ENCODE results near the gene RS1.

RS1 gene

DNA sequence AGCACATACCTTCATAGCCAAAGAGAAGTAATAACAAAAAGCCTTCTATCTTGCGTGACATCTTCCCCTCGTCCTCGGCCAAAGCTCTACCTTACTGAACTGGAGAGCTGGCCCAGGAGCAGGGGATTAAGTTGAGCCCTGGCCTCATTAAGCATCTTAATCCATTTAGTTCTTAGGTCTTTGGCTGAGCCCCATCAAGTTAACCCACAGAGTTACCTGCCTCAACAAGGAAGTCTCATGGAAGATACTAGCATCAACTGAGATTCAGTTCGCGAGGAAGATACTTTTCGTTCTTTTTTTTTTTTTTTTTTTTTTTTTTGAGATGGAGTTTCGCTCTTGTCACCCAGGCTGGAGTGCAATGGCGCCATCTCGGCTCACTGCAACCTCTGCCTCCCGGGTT, at the start of gene RS1:
RS1 (minus strand) TSS at position 101 of the 400 bp plus-strand sequence; CDS start at position 61, 40 bp downstream.
- TF ChIP-seq, protein P1, sequence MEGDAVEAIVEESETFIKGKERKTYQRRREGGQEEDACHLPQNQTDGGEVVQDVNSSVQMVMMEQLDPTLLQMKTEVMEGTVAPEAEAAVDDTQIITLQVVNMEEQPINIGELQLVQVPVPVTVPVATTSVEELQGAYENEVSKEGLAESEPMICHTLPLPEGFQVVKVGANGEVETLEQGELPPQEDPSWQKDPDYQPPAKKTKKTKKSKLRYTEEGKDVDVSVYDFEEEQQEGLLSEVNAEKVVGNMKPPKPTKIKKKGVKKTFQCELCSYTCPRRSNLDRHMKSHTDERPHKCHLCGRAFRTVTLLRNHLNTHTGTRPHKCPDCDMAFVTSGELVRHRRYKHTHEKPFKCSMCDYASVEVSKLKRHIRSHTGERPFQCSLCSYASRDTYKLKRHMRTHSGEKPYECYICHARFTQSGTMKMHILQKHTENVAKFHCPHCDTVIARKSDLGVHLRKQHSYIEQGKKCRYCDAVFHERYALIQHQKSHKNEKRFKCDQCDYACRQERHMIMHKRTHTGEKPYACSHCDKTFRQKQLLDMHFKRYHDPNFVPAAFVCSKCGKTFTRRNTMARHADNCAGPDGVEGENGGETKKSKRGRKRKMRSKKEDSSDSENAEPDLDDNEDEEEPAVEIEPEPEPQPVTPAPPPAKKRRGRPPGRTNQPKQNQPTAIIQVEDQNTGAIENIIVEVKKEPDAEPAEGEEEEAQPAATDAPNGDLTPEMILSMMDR (IDR thresholded peaks at IDR 0.05), result no peak
- Histone ChIP-seq H3K79me2 (no peaks in the 10 kb centered on the region), H3K27ac (no peak within 1 kb of the TSS), H3K27me3 (ENCODE audit: control insufficient read depth, insufficient read depth, low read length) (no peaks in the 10 kb centered on the region), H3K9ac (no peak within 1 kb of the TSS), H2AFZ (no peak within 1 kb of the TSS), H3K4me3 (ENCODE audit: low read depth, low read length) (no peak within 1 kb of the TSS), H3K36me3 (ENCODE audit: control insufficient read depth, insufficient read depth, low read length) (no peaks in the 10 kb centered on the region), H3K4me1 (no peaks in the 10 kb centered on the region), H3K4me2 (ENCODE audit: low read length) (no peak within 1 kb of the TSS), H3K9me3 (ENCODE audit: control insufficient read depth, low read length) (no peaks in the 10 kb centered on the region)

DNA sequence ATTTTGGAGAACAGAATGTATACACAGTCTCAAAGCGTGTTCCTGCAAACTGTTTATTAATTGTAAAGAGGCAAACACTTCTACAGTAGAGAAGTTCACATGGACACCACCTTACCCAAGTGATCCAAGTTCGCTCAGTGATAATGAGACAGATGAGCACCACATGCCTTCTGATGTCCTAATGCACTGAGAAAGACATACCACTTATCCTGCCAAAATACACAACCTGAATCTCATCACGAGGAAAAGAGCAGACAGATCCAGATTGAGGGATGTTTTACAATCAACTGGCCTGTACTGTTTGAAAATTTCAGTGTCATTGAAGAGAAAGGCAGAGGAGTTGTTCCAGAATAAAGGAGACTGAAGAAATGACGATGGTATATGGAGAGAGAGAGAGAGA, 47.9 kb upstream of the RS1 start:
- Histone ChIP-seq H3K27ac (no peak overlapping the region), H2AFZ (no peak overlapping the region), H3K27me3 (ENCODE audit: control insufficient read depth, insufficient read depth, low read length) (no peaks in the 10 kb centered on the region), H3K9me3 (ENCODE audit: control insufficient read depth, low read length) (no peaks in the 10 kb centered on the region), H3K9ac (no peak overlapping the region), H3K4me2 (ENCODE audit: low read length) (no peak overlapping the region), H3K4me3 (ENCODE audit: low read depth, low read length) (no peak overlapping the region), H3K4me1 (no peaks in the 10 kb centered on the region), H3K36me3 (ENCODE audit: control insufficient read depth, insufficient read depth, low read length) (no peaks in the 10 kb centered on the region), H3K79me2 (no peaks in the 10 kb centered on the region)
- TF ChIP-seq, protein P1 (IDR thresholded peaks at IDR 0.05), result no peak

DNA sequence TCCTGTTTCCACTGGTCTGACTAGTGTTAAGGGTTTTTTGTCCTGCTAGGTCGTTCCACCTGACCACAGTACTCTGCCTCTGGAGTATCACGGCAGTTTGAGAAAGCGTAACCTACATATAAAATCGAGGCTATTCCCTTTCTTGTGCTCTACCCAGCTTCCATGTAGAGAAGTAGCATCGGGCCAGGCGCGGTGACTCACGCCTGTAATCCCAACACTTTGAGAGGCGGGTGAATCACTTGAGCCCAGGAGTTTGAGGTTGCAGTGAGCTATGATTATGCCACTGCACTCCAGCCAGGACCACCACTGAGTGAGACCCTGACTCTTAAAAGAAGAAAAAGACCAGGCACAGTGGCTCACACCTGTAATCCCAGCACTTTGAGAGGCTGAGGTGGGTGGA, 43.0 kb upstream of the RS1 start:
- no peaks in the 10 kb centered on the region for H3K27me3 ChIP-seq (ENCODE audit: control insufficient read depth, insufficient read depth, low read length)
- no peaks in the 10 kb centered on the region for H3K36me3 ChIP-seq (ENCODE audit: control insufficient read depth, insufficient read depth, low read length)
- H3K4me1 ChIP-seq, result no peaks in the 10 kb centered on the region
- no peak overlapping the region for H3K27ac ChIP-seq
- no peak overlapping the region for H3K4me3 ChIP-seq (ENCODE audit: low read depth, low read length)
- no peak overlapping the region for H3K4me2 ChIP-seq (ENCODE audit: low read length)
- TF ChIP-seq, protein P1 (IDR thresholded peaks at IDR 0.05), result no peak
- H3K9ac ChIP-seq, result no peak overlapping the region
- no peak overlapping the region for H2AFZ ChIP-seq
- no peaks in the 10 kb centered on the region for H3K79me2 ChIP-seq
- H3K9me3 ChIP-seq (ENCODE audit: control insufficient read depth, low read length), result no peaks in the 10 kb centered on the region

DNA sequence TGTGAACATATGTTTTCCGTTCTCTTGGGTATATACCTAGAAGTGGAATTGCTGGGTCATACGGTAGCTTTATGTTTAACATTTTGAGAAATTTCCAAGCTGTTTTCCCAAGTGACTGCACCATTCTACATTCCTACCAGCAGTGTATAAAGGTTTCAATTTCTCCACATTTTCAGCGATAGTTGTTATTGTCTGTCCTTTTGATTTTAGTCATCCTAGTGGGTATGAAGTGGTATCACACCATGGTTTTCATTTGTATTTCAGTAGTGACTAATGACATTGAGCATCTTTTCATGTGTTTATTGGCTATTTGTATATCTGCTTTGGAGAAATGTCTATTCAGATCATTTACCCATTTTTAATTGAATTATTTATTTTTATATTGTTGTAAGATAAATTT, 37.9 kb upstream of the RS1 start:
- no peaks in the 10 kb centered on the region for H3K36me3 ChIP-seq (ENCODE audit: control insufficient read depth, insufficient read depth, low read length)
- H3K9me3 ChIP-seq (ENCODE audit: control insufficient read depth, low read length), result no peaks in the 10 kb centered on the region
- H3K4me2 ChIP-seq (ENCODE audit: low read length), result no peak overlapping the region
- no peak overlapping the region for H3K9ac ChIP-seq
- H3K4me1 ChIP-seq, result no peaks in the 10 kb centered on the region
- H3K27ac ChIP-seq, result no peak overlapping the region
- H3K79me2 ChIP-seq, result no peaks in the 10 kb centered on the region
- TF ChIP-seq, protein P1 (IDR thresholded peaks at IDR 0.05), result no peak
- no peak overlapping the region for H2AFZ ChIP-seq
- H3K4me3 ChIP-seq (ENCODE audit: low read depth, low read length), result no peak overlapping the region
- no peaks in the 10 kb centered on the region for H3K27me3 ChIP-seq (ENCODE audit: control insufficient read depth, insufficient read depth, low read length)

DNA sequence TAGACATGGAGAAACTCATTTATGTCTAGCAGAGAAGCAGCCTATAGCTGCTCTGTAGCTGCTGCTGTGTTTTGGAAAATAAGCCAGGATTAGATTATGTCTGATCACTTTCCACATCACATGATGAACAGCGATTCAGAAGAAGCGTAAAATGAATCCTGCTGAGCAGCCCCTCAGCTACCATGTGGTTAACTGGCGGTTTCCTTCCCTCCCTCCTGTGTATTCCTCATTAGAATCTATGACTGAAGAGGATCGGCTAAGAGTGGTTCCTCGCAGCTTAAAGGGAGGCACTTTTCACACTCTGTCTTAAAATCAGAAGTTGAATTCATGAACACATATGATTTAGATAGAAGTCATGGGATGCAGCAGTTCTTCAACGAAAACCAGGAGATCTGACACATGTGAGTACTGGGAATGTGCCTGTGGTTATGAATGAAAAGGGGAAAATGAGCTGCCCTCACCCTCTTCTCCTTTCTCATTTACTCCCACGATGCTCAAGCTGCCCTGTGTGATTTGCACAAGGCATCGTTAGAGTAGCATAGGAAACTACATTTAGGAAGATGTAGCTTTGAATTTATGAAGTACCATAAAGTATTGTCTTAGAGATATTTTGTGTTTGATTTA, 35.6 kb upstream of the RS1 start, which contains the start of gene PPEF1:
PPEF1 (plus strand) TSS at position 220 of the 624 bp plus-strand sequence; CDS start at position 356, 136 bp downstream.
- TF ChIP-seq, protein P1 (IDR thresholded peaks at IDR 0.05), result no peak
- Histone ChIP-seq H3K9me3 (ENCODE audit: control insufficient read depth, low read length) (no peaks in the 10 kb centered on the region), H2AFZ (no peak within 1 kb of the TSS), H3K4me3 (ENCODE audit: low read depth, low read length) (no peak within 1 kb of the TSS), H3K4me1 (no peaks in the 10 kb centered on the region), H3K36me3 (ENCODE audit: control insufficient read depth, insufficient read depth, low read length) (no peaks in the 10 kb centered on the region), H3K4me2 (ENCODE audit: low read length) (no peak within 1 kb of the TSS), H3K27ac (no peak within 1 kb of the TSS), H3K9ac (no peak within 1 kb of the TSS), H3K27me3 (ENCODE audit: control insufficient read depth, insufficient read depth, low read length) (no peaks in the 10 kb centered on the region), H3K79me2 (no peaks in the 10 kb centered on the region)
